BE2C (cell line): ENCODE results near the gene KIAA1671.

Source experiments
- DNase-seq: peaks from one replicate; pipeline ENCODE4 v3.0.0-alpha.2; 2020
- H3K27me3 ChIP-seq: fragments of 250-450 bp; sonication (Bioruptor Pico); 2 replicates; pipeline ENCODE4 v1.5.1; 2020; ENCODE audit warnings: mild to moderate bottlenecking
- H3K36me3 ChIP-seq: fragments of 250-450 bp; sonication (Bioruptor Pico); 2 replicates; pipeline ENCODE4 v1.5.1; 2020; ENCODE audit warnings: mild to moderate bottlenecking
- H3K4me1 ChIP-seq: fragments of 250-450 bp; sonication (Bioruptor Pico); 2 replicates; pipeline ENCODE4 v1.5.1; 2020
- H3K4me3 ChIP-seq: 2 replicates; pipeline ENCODE4 v1.5.1; 2011; ENCODE audit warnings: low read depth, low read length
- H3K9me3 ChIP-seq: fragments of 250-450 bp; sonication (Bioruptor Pico); 2 replicates; pipeline ENCODE4 v1.5.1; 2020
- CTCF ChIP-seq: IDR thresholded peaks from 2 replicates; pipeline ENCODE4 v1.5.1; 2012; ENCODE audit warnings: mild to moderate bottlenecking, low read depth, low read length

Gene KIAA1671

GRCh38 chr22:25064894-25065560 lies 112.5 kb downstream of the KIAA1671 start:
- Histone ChIP-seq H3K27me3 (no peaks in the 10 kb centered on the region), H3K9me3 (no peaks in the 10 kb centered on the region), H3K36me3 (no peaks in the 10 kb centered on the region), H3K4me1 (peaks cover 5% of the 10 kb centered on the region; the same call in 1 of the 2 replicates), H3K4me3 (no peak overlapping the region)
- TF ChIP-seq CTCF, result no peak
- no peak for DNase-seq

- Histone ChIP-seq H3K27me3 (no peaks in the 10 kb centered on the region), H3K4me3 (no peak overlapping the region), H3K9me3 (no peaks in the 10 kb centered on the region), H3K36me3 (no peaks in the 10 kb centered on the region), H3K4me1 (peaks cover 5% of the 10 kb centered on the region; the same call in 1 of the 2 replicates)
- TF ChIP-seq CTCF, result no peak
- DNase-seq, result no peak
These were observed 114.4 kb downstream of the KIAA1671 start for GRCh38 chr22:25066861-25067435.

- peak; percentile 34 for DNase-seq
- Histone ChIP-seq H3K4me1 (peaks cover 5% of the 10 kb centered on the region; the same call in 1 of the 2 replicates), H3K36me3 (no peaks in the 10 kb centered on the region), H3K27me3 (no peaks in the 10 kb centered on the region), H3K9me3 (no peaks in the 10 kb centered on the region), H3K4me3 (no peak overlapping the region)
- no peak for TF ChIP-seq CTCF
These were observed 115.4 kb downstream of the KIAA1671 start for GRCh38 chr22:25067851-25068421.

GRCh38 chr22:25068707-25069106 lies 116.2 kb downstream of the KIAA1671 start:
- Histone ChIP-seq H3K27me3 (no peaks in the 10 kb centered on the region), H3K4me3 (no peak overlapping the region), H3K9me3 (no peaks in the 10 kb centered on the region), H3K4me1 (peaks cover 5% of the 10 kb centered on the region; the same call in 1 of the 2 replicates), H3K36me3 (no peaks in the 10 kb centered on the region)
- no peak for TF ChIP-seq CTCF
- DNase-seq, result peak; percentile 38

- no peak for DNase-seq
- TF ChIP-seq CTCF, result no peak
- Histone ChIP-seq H3K9me3 (no peaks in the 10 kb centered on the region), H3K36me3 (no peaks in the 10 kb centered on the region), H3K27me3 (no peaks in the 10 kb centered on the region), H3K4me1 (peaks cover 5% of the 10 kb centered on the region; the same call in 1 of the 2 replicates), H3K4me3 (no peak overlapping the region)
These were observed 116.9 kb downstream of the KIAA1671 start for GRCh38 chr22:25069426-25069757.

- Histone ChIP-seq H3K27me3 (no peaks in the 10 kb centered on the region), H3K9me3 (no peaks in the 10 kb centered on the region), H3K4me3 (no peak overlapping the region), H3K4me1 (peaks cover 5% of the 10 kb centered on the region; the same call in 1 of the 2 replicates), H3K36me3 (no peaks in the 10 kb centered on the region)
- TF ChIP-seq CTCF, result no peak
- DNase-seq, result peak; percentile 33
These were observed 117.4 kb downstream of the KIAA1671 start for GRCh38 chr22:25069758-25070481.
